ENCODE data around the gene TBC1D17. TPM values are rescaled to one million over a fixed set of nuclear protein-coding genes. Genes with fewer than 3 reads are reported as not detected.
A peak's percentile ranks its signal among the peaks of the same experiment; 100 is the strongest.

TBC1D17 gene
- total RNA-seq, 1 donor = 23.3 TPM

- DNase-seq (ENCODE audit: low read depth) = no peak
- no peak overlapping the region for H3K4me3 ChIP-seq (ENCODE audit: low read depth, low read length)
- TF ChIP-seq CTCF (IDR thresholded peaks at IDR 0.05; ENCODE audit: insufficient read depth, low read depth, low read length) = no peak
Measured at GRCh38 chr19:49906879-49907564, 29.5 kb downstream of the TBC1D17 start.

GRCh38 chr19:49907745-49908446, 30.4 kb downstream of the TBC1D17 start:
- no peak for DNase-seq (ENCODE audit: low read depth)
- TF ChIP-seq CTCF (IDR thresholded peaks at IDR 0.05; ENCODE audit: insufficient read depth, low read depth, low read length) = no peak
- no peak overlapping the region for H3K4me3 ChIP-seq (ENCODE audit: low read depth, low read length)

GRCh38 chr19:49908480-49909420, 31.2 kb downstream of the TBC1D17 start:
- no peak for DNase-seq (ENCODE audit: low read depth)
- H3K4me3 ChIP-seq (ENCODE audit: low read depth, low read length) = no peak overlapping the region
- no peak for TF ChIP-seq CTCF (IDR thresholded peaks at IDR 0.05; ENCODE audit: insufficient read depth, low read depth, low read length)

- no peak overlapping the region for H3K4me3 ChIP-seq (ENCODE audit: low read depth, low read length)
- no peak for DNase-seq (ENCODE audit: low read depth)
- TF ChIP-seq CTCF (IDR thresholded peaks at IDR 0.05; ENCODE audit: insufficient read depth, low read depth, low read length) = no peak
Measured at GRCh38 chr19:49910179-49910578, 32.7 kb downstream of the TBC1D17 start.

- no peak overlapping the region for H3K4me3 ChIP-seq (ENCODE audit: low read depth, low read length)
- DNase-seq (ENCODE audit: low read depth) = peak; percentile 32
- TF ChIP-seq CTCF (IDR thresholded peaks at IDR 0.05; ENCODE audit: insufficient read depth, low read depth, low read length) = no peak
Measured at GRCh38 chr19:49911381-49912145, 34.1 kb downstream of the TBC1D17 start.

Measured in fibroblast of villous mesenchyme (primary cell).